ENCODE data around the gene GTPBP4. TPM values are rescaled to one million over a fixed set of nuclear protein-coding genes. Genes with fewer than 3 reads are reported as not detected.

The GTPBP4 gene
- total and polyA plus RNA-seq, 2 experiments from 2014 or later: 42.1 to 49.7 TPM

DNA sequence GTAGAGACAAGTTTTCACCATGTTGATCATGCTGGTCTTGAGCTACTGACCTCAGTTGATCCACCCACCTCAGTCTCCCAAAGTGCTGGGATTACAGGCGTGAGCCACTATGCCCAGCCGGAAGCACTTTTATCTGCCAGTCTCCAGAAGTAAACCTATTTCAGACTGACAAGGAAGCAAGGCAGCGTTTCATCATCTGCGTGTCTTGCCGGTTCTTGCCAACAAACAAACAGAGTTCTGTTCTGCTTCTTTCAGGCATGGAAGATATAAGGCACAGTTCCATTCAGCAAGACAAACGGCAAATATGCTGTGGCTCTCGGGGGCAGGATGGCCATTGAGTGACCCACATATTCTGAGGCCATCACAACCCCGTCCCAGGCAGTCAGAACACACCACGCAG lies 41.2 kb upstream of the GTPBP4 start:
- H3K4me1 ChIP-seq (ENCODE audit: low read depth): no peaks in the 10 kb centered on the region
- H3K9me3 ChIP-seq (ENCODE audit: low read depth): no peaks in the 10 kb centered on the region
- H3K27ac ChIP-seq: no peak overlapping the region
- DNase-seq (ENCODE audit: low read depth in 1 of 2, low spot score in 1 of 2): no peak
- TF ChIP-seq, protein P1, sequence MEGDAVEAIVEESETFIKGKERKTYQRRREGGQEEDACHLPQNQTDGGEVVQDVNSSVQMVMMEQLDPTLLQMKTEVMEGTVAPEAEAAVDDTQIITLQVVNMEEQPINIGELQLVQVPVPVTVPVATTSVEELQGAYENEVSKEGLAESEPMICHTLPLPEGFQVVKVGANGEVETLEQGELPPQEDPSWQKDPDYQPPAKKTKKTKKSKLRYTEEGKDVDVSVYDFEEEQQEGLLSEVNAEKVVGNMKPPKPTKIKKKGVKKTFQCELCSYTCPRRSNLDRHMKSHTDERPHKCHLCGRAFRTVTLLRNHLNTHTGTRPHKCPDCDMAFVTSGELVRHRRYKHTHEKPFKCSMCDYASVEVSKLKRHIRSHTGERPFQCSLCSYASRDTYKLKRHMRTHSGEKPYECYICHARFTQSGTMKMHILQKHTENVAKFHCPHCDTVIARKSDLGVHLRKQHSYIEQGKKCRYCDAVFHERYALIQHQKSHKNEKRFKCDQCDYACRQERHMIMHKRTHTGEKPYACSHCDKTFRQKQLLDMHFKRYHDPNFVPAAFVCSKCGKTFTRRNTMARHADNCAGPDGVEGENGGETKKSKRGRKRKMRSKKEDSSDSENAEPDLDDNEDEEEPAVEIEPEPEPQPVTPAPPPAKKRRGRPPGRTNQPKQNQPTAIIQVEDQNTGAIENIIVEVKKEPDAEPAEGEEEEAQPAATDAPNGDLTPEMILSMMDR (IDR thresholded peaks at IDR 0.05; ENCODE audit: low read depth, low read length): no peak
- no peaks in the 10 kb centered on the region for H3K36me3 ChIP-seq
- no peaks in the 10 kb centered on the region for H3K27me3 ChIP-seq
- no peak overlapping the region for H3K4me3 ChIP-seq

DNA sequence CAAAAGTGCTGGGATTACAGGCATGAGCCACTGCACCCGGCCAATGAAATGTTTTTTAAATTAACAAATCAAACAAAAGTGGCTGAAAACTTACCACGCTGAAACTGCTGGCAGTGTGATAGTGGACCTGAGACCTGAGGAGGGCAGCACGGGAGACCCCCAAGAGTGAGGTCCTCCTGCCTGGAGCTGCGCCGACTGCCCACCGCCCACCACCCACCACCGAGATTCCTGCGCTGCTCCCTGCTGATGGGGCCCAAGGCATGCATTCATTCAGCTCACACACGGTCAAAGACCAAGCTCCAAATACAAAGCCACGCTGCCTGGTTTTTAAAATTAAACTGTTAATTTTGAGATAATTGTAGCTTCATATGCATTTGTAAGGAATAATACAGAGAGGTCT lies 40.4 kb upstream of the GTPBP4 start:
- Histone ChIP-seq H3K36me3 (no peaks in the 10 kb centered on the region), H3K27me3 (no peaks in the 10 kb centered on the region), H3K9me3 (ENCODE audit: low read depth) (no peaks in the 10 kb centered on the region), H3K4me3 (no peak overlapping the region), H3K27ac (no peak overlapping the region), H3K4me1 (ENCODE audit: low read depth) (no peaks in the 10 kb centered on the region)
- DNase-seq (ENCODE audit: low read depth in 1 of 2, low spot score in 1 of 2): no peak
- TF ChIP-seq, protein P1 (IDR thresholded peaks at IDR 0.05; ENCODE audit: low read depth, low read length): no peak

DNA sequence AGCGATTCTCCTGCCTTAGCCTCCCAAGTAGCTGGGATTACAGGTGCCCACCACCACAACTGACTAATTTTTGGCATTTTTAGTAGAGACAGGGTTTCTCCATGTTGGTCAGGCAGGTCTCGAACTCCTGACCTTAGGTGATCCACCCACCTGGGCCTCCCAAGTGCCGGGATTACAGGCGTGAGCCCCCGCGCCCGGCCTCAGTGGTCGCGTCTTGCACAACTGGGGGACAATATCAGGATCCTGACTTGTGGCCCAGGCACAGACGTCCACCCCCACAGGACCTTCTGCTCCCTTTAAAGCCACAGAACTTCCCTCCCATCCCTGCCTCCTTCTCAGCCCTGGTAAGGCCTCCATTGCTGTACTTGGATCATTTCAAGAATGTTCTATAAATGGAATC lies 39.9 kb upstream of the GTPBP4 start:
- DNase-seq (ENCODE audit: low read depth in 1 of 2, low spot score in 1 of 2): no peak
- no peaks in the 10 kb centered on the region for H3K36me3 ChIP-seq
- H3K27me3 ChIP-seq: no peaks in the 10 kb centered on the region
- no peak overlapping the region for H3K4me3 ChIP-seq
- H3K9me3 ChIP-seq (ENCODE audit: low read depth): no peaks in the 10 kb centered on the region
- TF ChIP-seq, protein P1 (IDR thresholded peaks at IDR 0.05; ENCODE audit: low read depth, low read length): no peak
- no peaks in the 10 kb centered on the region for H3K4me1 ChIP-seq (ENCODE audit: low read depth)
- H3K27ac ChIP-seq: no peak overlapping the region

DNA sequence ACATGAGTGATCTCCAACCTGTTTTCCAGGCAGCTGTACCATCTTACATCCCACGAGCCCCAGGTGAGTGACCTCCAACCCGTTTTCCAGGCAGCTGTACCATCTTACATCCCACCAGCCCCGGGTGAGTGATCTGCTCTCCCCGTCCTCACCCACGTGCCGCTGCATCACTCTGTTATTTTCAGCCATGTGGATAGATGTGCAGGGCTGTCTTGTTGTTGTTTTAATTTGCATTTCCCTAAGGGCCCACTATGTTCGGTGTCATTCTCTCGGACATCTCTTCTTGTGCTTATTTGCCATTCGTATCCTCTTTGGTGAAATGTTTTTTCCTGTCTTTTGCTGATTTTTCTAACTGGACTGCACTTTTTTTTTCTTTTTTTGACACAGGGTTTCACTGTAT lies 38.8 kb upstream of the GTPBP4 start:
- DNase-seq (ENCODE audit: low read depth in 1 of 2, low spot score in 1 of 2): no peak
- Histone ChIP-seq H3K9me3 (ENCODE audit: low read depth) (no peaks in the 10 kb centered on the region), H3K4me1 (ENCODE audit: low read depth) (no peaks in the 10 kb centered on the region), H3K4me3 (no peak overlapping the region), H3K27me3 (no peaks in the 10 kb centered on the region), H3K36me3 (no peaks in the 10 kb centered on the region), H3K27ac (no peak overlapping the region)
- TF ChIP-seq, protein P1 (IDR thresholded peaks at IDR 0.05; ENCODE audit: low read depth, low read length): no peak

DNA sequence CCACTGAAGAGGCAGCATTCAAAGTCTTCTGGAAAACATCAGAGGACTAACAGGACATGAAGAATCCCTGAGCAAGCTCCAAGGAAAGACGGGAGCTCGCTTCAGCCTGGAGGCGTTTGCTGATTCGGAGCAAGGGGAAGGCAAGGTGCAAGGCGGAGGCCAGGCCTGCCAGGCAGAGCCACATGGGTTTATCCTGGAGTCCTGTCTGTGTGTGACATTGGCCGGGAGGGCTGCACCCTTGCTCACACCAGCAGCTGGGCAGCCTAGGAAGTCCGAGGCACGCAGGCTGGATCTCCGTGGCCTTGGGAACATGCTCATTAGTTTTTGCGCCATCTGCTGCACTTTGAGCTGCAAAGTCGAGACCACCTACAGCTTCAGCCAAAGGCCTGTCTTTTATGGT lies 34.4 kb upstream of the GTPBP4 start:
- no peaks in the 10 kb centered on the region for H3K27me3 ChIP-seq
- DNase-seq (ENCODE audit: low read depth in 1 of 2, low spot score in 1 of 2): no peak
- no peaks in the 10 kb centered on the region for H3K36me3 ChIP-seq
- H3K9me3 ChIP-seq (ENCODE audit: low read depth): no peaks in the 10 kb centered on the region
- TF ChIP-seq, protein P1 (IDR thresholded peaks at IDR 0.05; ENCODE audit: low read depth, low read length): no peak
- H3K4me3 ChIP-seq: no peak overlapping the region
- H3K4me1 ChIP-seq (ENCODE audit: low read depth): no peaks in the 10 kb centered on the region
- no peak overlapping the region for H3K27ac ChIP-seq

DNA sequence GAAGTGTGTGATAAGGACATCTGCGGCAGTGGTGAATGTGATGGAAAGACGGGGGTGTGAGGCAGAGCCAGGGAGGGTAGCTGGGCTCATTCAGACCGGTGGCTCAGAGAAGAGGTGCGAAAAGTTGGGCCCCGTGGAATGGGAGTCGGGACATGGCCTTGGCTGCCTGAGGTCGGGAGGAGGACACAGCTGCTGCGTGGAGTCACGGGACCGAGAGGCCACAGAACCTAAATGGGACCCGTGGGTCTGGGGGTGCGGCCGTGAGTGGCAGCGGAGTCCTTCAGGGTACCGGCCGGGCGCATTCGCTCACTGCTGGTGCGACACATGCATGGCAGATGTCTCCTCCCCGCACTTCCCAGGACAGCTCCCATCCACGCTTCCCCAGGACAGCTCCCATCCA lies 33.8 kb upstream of the GTPBP4 start:
- Histone ChIP-seq H3K4me3 (no peak overlapping the region), H3K27ac (no peak overlapping the region), H3K4me1 (ENCODE audit: low read depth) (no peaks in the 10 kb centered on the region), H3K27me3 (no peaks in the 10 kb centered on the region), H3K9me3 (ENCODE audit: low read depth) (no peaks in the 10 kb centered on the region), H3K36me3 (no peaks in the 10 kb centered on the region)
- TF ChIP-seq, protein P1 (IDR thresholded peaks at IDR 0.05; ENCODE audit: low read depth, low read length): no peak
- DNase-seq (ENCODE audit: low read depth in 1 of 2, low spot score in 1 of 2): no peak

All from cardiac muscle cell (in vitro differentiated cells and primary cell).